H1 (cell line): ENCODE results near the gene TBC1D9B. TPM values are rescaled to one million over a fixed set of nuclear protein-coding genes. Genes with fewer than 3 reads are reported as not detected.

Source experiments
- CTCF ChIA-PET: fragments of 300-600 bp; sonication (Branson Sonifier 250); formaldehyde crosslinking; loops from one replicate; lab custom pipeline; 2021; ENCODE audit not compliant: partially characterized antibody; lab: Charles Lee
- POLR2A ChIA-PET: fragments of 300-600 bp; sonication (Branson Sonifier 250); formaldehyde crosslinking; loops from one replicate; lab custom pipeline; 2021; ENCODE audit warnings: inconsistent platforms; ENCODE audit not compliant: partially characterized antibody; lab: Charles Lee
- DNase-seq, 2 experiments: peaks; one replicate each; pipeline versions ENCODE4 v3.0.0 to v3.0.0-alpha.2; 2010 to 2022; ENCODE audit warnings: low spot score in 2 of 2, low read depth in 1 of 2, mixed read lengths in 1 of 2
- FAIRE-seq: peaks from 2 replicates; lab custom pipeline; 2011; peaks lifted over from hg19 to GRCh38; lab: Jason Lieb, UNC
- H2AFZ ChIP-seq: 2 replicates; pipeline ENCODE4 v1.8.1; 2012; ENCODE audit warnings: low read length, inconsistent platforms
- H2AK5ac ChIP-seq: 2 replicates; pipeline ENCODE4 v1.6.1; 2013; ENCODE audit warnings: low read depth, low read length
- H2BK120ac ChIP-seq: replicated peaks from 2 replicates; pipeline ENCODE3; 2013; ENCODE audit warnings: low read depth, low read length, inconsistent platforms
- H2BK12ac ChIP-seq: 2 replicates; pipeline ENCODE4 v1.6.1; 2013; ENCODE audit warnings: low read depth, low read length
- H2BK15ac ChIP-seq: 2 replicates; pipeline ENCODE4 v1.6.1; 2013; ENCODE audit warnings: low read length
- H2BK20ac ChIP-seq: 2 replicates; pipeline ENCODE4 v1.6.1; 2013; ENCODE audit warnings: low read length
- H2BK5ac ChIP-seq: 2 replicates; pipeline ENCODE4 v1.6.1; 2013; ENCODE audit warnings: low read depth, low read length
- H3K14ac ChIP-seq: 2 replicates; pipeline ENCODE4 v1.6.1; 2013; ENCODE audit warnings: inconsistent platforms; ENCODE audit not compliant: insufficient read length
- H3K18ac ChIP-seq: 2 replicates; pipeline ENCODE4 v1.6.1; 2013; ENCODE audit warnings: low read length; ENCODE audit errors: extremely low read depth
- H3K23ac ChIP-seq: 2 replicates; pipeline ENCODE4 v1.6.1; 2013; ENCODE audit warnings: inconsistent platforms; ENCODE audit not compliant: insufficient read length
- H3K23me2 ChIP-seq: 2 replicates; pipeline ENCODE4 v1.6.1; 2013; ENCODE audit warnings: low read depth, low read length
- H3K27ac ChIP-seq: 2 replicates; pipeline ENCODE4 v1.6.1; 2011; ENCODE audit warnings: low read depth, low read length, inconsistent platforms
- H3K27me3 ChIP-seq, 4 experiments: replicated peaks in 1 of 4; 1 replicate in 1 of 4; 2 replicates in 3 of 4; pipeline versions ENCODE4 v1.6.1 to v1.8.1; 2011 to 2013; ENCODE audit warnings: low read length in 3 of 4, mild to moderate bottlenecking in 3 of 4, inconsistent platforms in 2 of 4, mixed read lengths in 2 of 4, moderate library complexity in 1 of 4; ENCODE audit not compliant: control insufficient read depth in 3 of 4, insufficient read depth in 3 of 4; ENCODE audit errors: extremely low read depth in 1 of 4
- H3K36me3 ChIP-seq, 4 experiments: 2 replicates each; pipeline versions ENCODE4 v1.6.1 to v1.8.1; 2011 to 2013; ENCODE audit warnings: mild to moderate bottlenecking in 4 of 4, low read length in 3 of 4, moderate library complexity in 2 of 4, control low read depth in 1 of 4, inconsistent platforms in 1 of 4; ENCODE audit not compliant: insufficient read depth in 4 of 4, control insufficient read depth in 2 of 4
- H3K4ac ChIP-seq: replicated peaks from 2 replicates; pipeline ENCODE3; 2013; ENCODE audit warnings: low read length, low read depth, mixed read lengths, inconsistent platforms; ENCODE audit not compliant: insufficient read length
- H3K4me1 ChIP-seq, 4 experiments: replicated peaks in 1 of 4; 1 replicate in 1 of 4; 2 replicates in 3 of 4; pipeline versions ENCODE4 v1.6.1 to v1.8.1; 2011 to 2013; ENCODE audit warnings: low read length in 3 of 4, inconsistent platforms in 2 of 4, mixed read lengths in 1 of 4; ENCODE audit not compliant: insufficient read depth in 4 of 4, control insufficient read depth in 3 of 4
- H3K4me2 ChIP-seq, 2 experiments: 2 replicates each; pipeline versions ENCODE4 v1.6.1 to v1.8.1; 2011 to 2013; ENCODE audit warnings: low read depth in 2 of 2, low read length in 2 of 2, control low read depth in 1 of 2, inconsistent platforms in 1 of 2, mild to moderate bottlenecking in 1 of 2; ENCODE audit not compliant: insufficient read depth in 1 of 2
- H3K4me3 ChIP-seq, 4 experiments: fragments of 200-600, 300-600 bp in 1 of 4; sonication (generic), shearing (Covaris generic), sonication (Bioruptor Twin) in 1 of 4; 2 replicates each; pipeline versions ENCODE4 v1.5.1 to v1.8.1; 2011 to 2016; ENCODE audit warnings: low read length in 4 of 4, low read depth in 3 of 4, control low read depth in 2 of 4, inconsistent platforms in 2 of 4, mild to moderate bottlenecking in 2 of 4, mixed read lengths in 1 of 4, moderate library complexity in 1 of 4; ENCODE audit not compliant: insufficient read depth in 2 of 4; ENCODE audit errors: extremely low read depth in 1 of 4
- H3K56ac ChIP-seq: replicated peaks from 2 replicates; pipeline ENCODE3; 2013; ENCODE audit warnings: low read depth, mild to moderate bottlenecking, mixed read lengths, low read length, inconsistent platforms; ENCODE audit not compliant: insufficient read length
- H3K79me1 ChIP-seq: 2 replicates; pipeline ENCODE4 v1.6.1; 2013; ENCODE audit warnings: low read depth, low read length, control low read depth
- H3K79me2 ChIP-seq, 2 experiments: 2 replicates each; pipeline versions ENCODE4 v1.6.1 to v1.8.1; 2012 to 2013; ENCODE audit warnings: low read length in 2 of 2, mild to moderate bottlenecking in 2 of 2, inconsistent platforms in 1 of 2; ENCODE audit not compliant: insufficient read depth in 2 of 2, control insufficient read depth in 1 of 2
- H3K9ac ChIP-seq, 4 experiments: replicated peaks in 1 of 4; 1 replicate in 1 of 4; 2 replicates in 3 of 4; pipeline versions ENCODE4 v1.6.1 to v1.8.1; 2011 to 2013; ENCODE audit warnings: low read depth in 3 of 4, low read length in 3 of 4, control low read depth in 2 of 4, mild to moderate bottlenecking in 2 of 4, moderate library complexity in 2 of 4, inconsistent platforms in 1 of 4; ENCODE audit errors: extremely low read depth in 1 of 4
- H3K9me3 ChIP-seq, 2 experiments: 2 replicates each; pipeline versions ENCODE4 v1.6.1 to v1.8.1; 2012 to 2013; ENCODE audit warnings: mild to moderate bottlenecking in 2 of 2, moderate library complexity in 2 of 2, control low read depth in 1 of 2, inconsistent platforms in 1 of 2, low read depth in 1 of 2, low read length in 1 of 2, mixed read lengths in 1 of 2; ENCODE audit not compliant: insufficient read depth in 2 of 2
- H4K20me1 ChIP-seq, 2 experiments: replicated peaks in 1 of 2; 2 replicates each; pipeline versions ENCODE3 to v1.8.1; 2011 to 2013; ENCODE audit warnings: inconsistent platforms in 2 of 2, low read length in 2 of 2, mild to moderate bottlenecking in 1 of 2; ENCODE audit not compliant: insufficient read depth in 2 of 2, control insufficient read depth in 1 of 2
- H4K5ac ChIP-seq: 2 replicates; pipeline ENCODE4 v1.6.1; 2013; ENCODE audit warnings: low read length, low read depth, mixed read lengths, inconsistent platforms; ENCODE audit not compliant: insufficient read length
- H4K8ac ChIP-seq: 2 replicates; pipeline ENCODE4 v1.8.0; 2013; ENCODE audit warnings: mild to moderate bottlenecking, moderate library complexity, low read length, inconsistent platforms; ENCODE audit not compliant: insufficient read depth; ENCODE audit errors: extremely low read depth
- H4K91ac ChIP-seq: replicated peaks from 2 replicates; pipeline ENCODE3; 2013; ENCODE audit warnings: low read length, mixed read lengths, inconsistent platforms; ENCODE audit not compliant: insufficient read length
- BCL11A ChIP-seq, 2 experiments: IDR thresholded peaks; one replicate each; pipeline ENCODE4 v1.6.1; 2011; ENCODE audit warnings: low read depth in 2 of 2, low read length in 2 of 2, mild to moderate bottlenecking in 2 of 2
- BRCA1 ChIP-seq: IDR thresholded peaks from 2 replicates; pipeline ENCODE4 v1.6.1; 2012; ENCODE audit warnings: low read depth, low read length, improper control_type of control experiment
- FOSL1 ChIP-seq: IDR thresholded peaks from 2 replicates; pipeline ENCODE4 v1.6.1; 2011; ENCODE audit warnings: mild to moderate bottlenecking, low read depth, low read length, moderate library complexity; ENCODE audit not compliant: insufficient read depth
- HDAC6 ChIP-seq: IDR thresholded peaks from one replicate; pipeline ENCODE4 v1.7.1; 2012; ENCODE audit warnings: low read depth, mild to moderate bottlenecking, inconsistent platforms, low read length, moderate library complexity
- MAX ChIP-seq: IDR thresholded peaks from 2 replicates; pipeline ENCODE4 v1.6.1; 2012; ENCODE audit warnings: inconsistent platforms
- NANOG ChIP-seq: IDR thresholded peaks from 2 replicates; pipeline ENCODE4 v1.6.1; 2011; ENCODE audit warnings: low read length, low read depth, mild to moderate bottlenecking, inconsistent platforms; ENCODE audit not compliant: insufficient read depth, poor library complexity, severe bottlenecking
- POLR2AphosphoS5 ChIP-seq: IDR thresholded peaks from 2 replicates; pipeline ENCODE4 v1.6.1; 2011; ENCODE audit warnings: low read depth, low read length
- RBBP5 ChIP-seq: IDR thresholded peaks from 2 replicates; pipeline ENCODE4 v1.7.1; 2012; ENCODE audit warnings: low read depth, mild to moderate bottlenecking, inconsistent platforms, low read length, moderate library complexity, borderline replicate concordance
- TAF1 ChIP-seq: IDR thresholded peaks from 2 replicates; pipeline ENCODE4 v1.6.1; 2011; ENCODE audit warnings: mild to moderate bottlenecking, low read depth, low read length
- TEAD4 ChIP-seq: IDR thresholded peaks from 2 replicates; pipeline ENCODE4 v1.6.1; 2012; ENCODE audit warnings: low read depth, low read length, inconsistent platforms, mixed read lengths
- YY1 ChIP-seq: IDR thresholded peaks from 2 replicates; pipeline ENCODE4 v1.6.1; 2011; ENCODE audit warnings: low read depth, mild to moderate bottlenecking, low read length
- WGBS, 2 experiments: shearing (Covaris generic) in 1 of 2; methylation state at CpG; one replicate each; pipeline versions ENCODE4 v1.1.6 to v1.1.7; 2013 to 2015; ENCODE audit warnings: low lambda C conversion rate in 2 of 2, mixed read lengths in 2 of 2, inconsistent platforms in 1 of 2, low coverage in 1 of 2, missing lambda C conversion rate in 1 of 2; ENCODE audit not compliant: insufficient replicate concordance in 2 of 2, insufficient coverage in 1 of 2, insufficient read length in 1 of 2; ENCODE audit errors: extremely low coverage in 1 of 2, missing lambda C conversion rate in 1 of 2; 5-methylcytosine and 5-hydroxymethylcytosine counted together
- polyA plus RNA-seq, 7 experiments: library from polyadenylated mRNA; depleted of rRNA in 3 of 7; stranded (reverse) in 5 of 7; unstranded in 2 of 7; fragments of >200 nt in 5 of 7; fragments of 200-250 nt in 2 of 7; gene quantifications; 1 replicate in 5 of 7; 2 replicates in 1 of 7; 4 replicates in 1 of 7; pipeline versions ENCODE4 v1.2.1 to v1.2.3, GENCODE V29; 2011 to 2013; ENCODE audit warnings: missing spikeins in 2 of 7, mixed read lengths in 2 of 7
- total RNA-seq: library from RNA; stranded (reverse); fragmentation: NEBNext Ultra II Directional; extraction: Animal tissue kit (Norgen Biotek cat#: 25700); gene quantifications from 2 replicates; pipeline ENCODE4 v1.2.1, GENCODE V29; 2021

Gene TBC1D9B
- total and polyA plus RNA-seq, 2 of the 8 experiments (the other 6 are each of a cell fraction or from before 2014, with no cell fraction given): 33.6 to 57.1 TPM

GRCh38 chr5:179872828-179873575 lies 34.7 kb downstream of the TBC1D9B start:
- FAIRE-seq (no peak), DNase-seq (no peak)
- H3K14ac ChIP-seq: no peak overlapping the region
- H3K79me2 ChIP-seq: no peaks in the 10 kb centered on the region
- no peak overlapping the region for H3K4ac ChIP-seq
- H3K9ac ChIP-seq: no peak overlapping the region
- TF ChIP-seq HDAC6 (no peak), MAX (no peak), RBBP5 (no peak), NANOG (no peak), BRCA1 (no peak), BCL11A (IDR thresholded peaks at IDR 0.05; ENCODE audit: low read depth in 2 of 2, low read length in 2 of 2) (no peak), TAF1 (no peak), POLR2AphosphoS5 (no peak), TEAD4 (no peak), FOSL1 (no peak), YY1 (no peak)
- H4K91ac ChIP-seq: no peak overlapping the region
- no peak overlapping the region for H3K4me2 ChIP-seq
- no peak overlapping the region for H2BK12ac ChIP-seq
- no peak overlapping the region for H2BK120ac ChIP-seq
- no peak overlapping the region for H2BK15ac ChIP-seq
- no peak overlapping the region for H4K5ac ChIP-seq
- ChIA-PET CTCF (interaction anchor here (1.1 to 6.1 kb wide), 5 partner anchors 11 to 176 kb away, joined by 3 to 24 read pairs (median 6); partner anchors contain the start of gene TBC1D9B), POLR2A (interaction anchor here (0.9 to 2.3 kb wide), 3 partner anchors 8 to 15 kb away, joined by 3 to 11 read pairs (median 3); partner anchors contain the start of gene MRNIP)
- H3K36me3 ChIP-seq: peaks cover 3 to 12% (median 6%) of the 10 kb centered on the region in 4 experiments; a peak in 6 of 8 replicates
- no peak overlapping the region for H2AK5ac ChIP-seq
- H3K9me3 ChIP-seq: no peaks in the 10 kb centered on the region
- H3K4me3 ChIP-seq: no peak overlapping the region
- H3K27me3 ChIP-seq: no peaks in the 10 kb centered on the region
- H4K20me1 ChIP-seq: peaks cover 4% of the 10 kb centered on the region in 2 experiments
- H3K23ac ChIP-seq: no peak overlapping the region
- H3K23me2 ChIP-seq: 0 out of 2 replicates have a peak, but pooled peaks cover 2% of the 10 kb centered on the region
- 92% methylated on average over 14 of the region's 14 CpGs; no CpG with 5 or more reads in 1 of the 2 experiments for WGBS, 2 experiments
- H4K8ac ChIP-seq: no peak overlapping the region
- H3K56ac ChIP-seq: no peak overlapping the region
- H2BK20ac ChIP-seq: no peak overlapping the region
- no peak overlapping the region for H3K18ac ChIP-seq
- no peaks in the 10 kb centered on the region for H3K79me1 ChIP-seq
- no peak overlapping the region for H2AFZ ChIP-seq
- H2BK5ac ChIP-seq: no peak overlapping the region
- no peaks in the 10 kb centered on the region; a peak in 1 of 7 replicates for H3K4me1 ChIP-seq
- no peak overlapping the region for H3K27ac ChIP-seq
